Lower leg skin (tissue), 4 donors: ENCODE results near the gene TMEM37. TPM values are rescaled to one million over a fixed set of nuclear protein-coding genes. Genes with fewer than 3 reads are reported as not detected.

Source experiments
- DNase-seq, 2 donors: peaks; one replicate each; pipeline ENCODE4 v3.0.0-alpha.2; 2019; ENCODE audit warnings: low spot score in 2 of 2
- H3K4me3 ChIP-seq: fragments of 200-600 bp; sonication (generic); 2 replicates; pipeline ENCODE4 v1.5.1; 2017; ENCODE audit warnings: mild to moderate bottlenecking, low read depth; ENCODE audit not compliant: poor library complexity, severe bottlenecking
- POLR2A ChIP-seq, 2 donors: fragments of 450-650 bp; IDR thresholded peaks; one replicate each; pipeline ENCODE4 v1.6.1; 2016 to 2017; ENCODE audit warnings: antibody characterized with exemption in 2 of 2, mild to moderate bottlenecking in 1 of 2, moderate library complexity in 1 of 2
- WGBS, 2 donors: methylation state at CpG; one replicate each; pipeline ENCODE4 v1.1.5; 2018; 5-methylcytosine and 5-hydroxymethylcytosine counted together
- intact Hi-C: fragments of 100-400 bp; cut with DNase I; formaldehyde crosslinking; loops from one replicate; pipeline ENCODE4 v1.15.0; 2023; ENCODE audit warnings: low total_unique reads
- total RNA-seq, 4 donors: library from RNA; depleted of rRNA; stranded (reverse); fragments of >200 nt; gene quantifications; one replicate each; pipeline ENCODE4 v1.1.0, GENCODE V29; 2016
- TF ChIP-seq, protein P1 (sequence below), 3 donors: fragments of 450-650 bp; IDR thresholded peaks; one replicate each; pipeline ENCODE4 v1.5.1; 2016; ENCODE audit warnings: antibody characterized with exemption in 3 of 3, mild to moderate bottlenecking in 3 of 3, moderate library complexity in 2 of 3

Gene TMEM37
- total RNA-seq, 4 donors from 2014 or later = 2.8 to 8.7 (median 6.8) TPM

DNA sequence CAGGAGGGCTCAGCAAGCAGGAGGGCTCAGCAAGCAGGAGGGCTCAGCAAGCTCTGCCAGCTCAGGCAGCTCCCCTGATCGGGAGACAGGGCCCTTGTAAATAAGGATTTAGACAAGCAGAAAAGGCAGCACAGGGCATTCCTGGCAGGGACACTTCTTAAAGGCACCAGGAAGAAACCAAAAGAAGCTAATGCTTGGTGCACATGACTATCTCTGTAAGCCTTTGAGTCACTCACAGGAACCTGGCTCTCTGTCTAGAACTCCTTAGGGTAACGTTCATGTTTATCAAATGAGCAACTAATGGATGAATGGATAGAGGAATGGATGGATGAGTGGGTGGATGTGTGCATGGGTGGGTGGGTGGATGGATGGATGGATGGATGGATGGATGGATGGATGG, 28.4 kb downstream of the TMEM37 start:
- no peak for TF ChIP-seq POLR2A (IDR thresholded peaks at IDR 0.05)
- TF ChIP-seq, protein P1, sequence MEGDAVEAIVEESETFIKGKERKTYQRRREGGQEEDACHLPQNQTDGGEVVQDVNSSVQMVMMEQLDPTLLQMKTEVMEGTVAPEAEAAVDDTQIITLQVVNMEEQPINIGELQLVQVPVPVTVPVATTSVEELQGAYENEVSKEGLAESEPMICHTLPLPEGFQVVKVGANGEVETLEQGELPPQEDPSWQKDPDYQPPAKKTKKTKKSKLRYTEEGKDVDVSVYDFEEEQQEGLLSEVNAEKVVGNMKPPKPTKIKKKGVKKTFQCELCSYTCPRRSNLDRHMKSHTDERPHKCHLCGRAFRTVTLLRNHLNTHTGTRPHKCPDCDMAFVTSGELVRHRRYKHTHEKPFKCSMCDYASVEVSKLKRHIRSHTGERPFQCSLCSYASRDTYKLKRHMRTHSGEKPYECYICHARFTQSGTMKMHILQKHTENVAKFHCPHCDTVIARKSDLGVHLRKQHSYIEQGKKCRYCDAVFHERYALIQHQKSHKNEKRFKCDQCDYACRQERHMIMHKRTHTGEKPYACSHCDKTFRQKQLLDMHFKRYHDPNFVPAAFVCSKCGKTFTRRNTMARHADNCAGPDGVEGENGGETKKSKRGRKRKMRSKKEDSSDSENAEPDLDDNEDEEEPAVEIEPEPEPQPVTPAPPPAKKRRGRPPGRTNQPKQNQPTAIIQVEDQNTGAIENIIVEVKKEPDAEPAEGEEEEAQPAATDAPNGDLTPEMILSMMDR (IDR thresholded peaks at IDR 0.05) = no peak
- DNase-seq = no peak
- 50 to 63% methylated on average over 2 of the region's 2 CpGs for WGBS, 2 donors
- intact Hi-C loops = no loop called here
- no peak overlapping the region for H3K4me3 ChIP-seq

DNA sequence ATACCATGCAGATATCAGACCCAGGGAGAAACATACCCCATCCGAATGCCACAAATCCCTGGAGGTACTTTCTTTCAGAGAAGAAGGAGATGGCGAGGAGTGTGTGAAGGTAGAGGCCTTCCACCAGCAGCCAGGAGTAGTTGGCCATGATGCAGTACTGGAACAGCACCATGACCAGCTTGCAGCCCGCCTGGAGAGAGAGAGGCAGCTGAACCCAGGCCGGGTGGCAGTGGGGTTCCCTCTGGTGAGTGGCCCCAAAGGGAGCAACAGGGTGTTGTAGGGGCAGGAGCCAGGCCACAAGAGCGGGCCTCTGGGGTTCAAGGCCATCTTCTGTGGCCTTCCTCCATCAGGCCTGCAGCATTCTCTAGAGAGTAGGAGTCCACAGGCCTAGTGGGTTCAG, 30.2 kb downstream of the TMEM37 start:
- H3K4me3 ChIP-seq = no peak overlapping the region
- 94 to 100% methylated on average over 5 of the region's 5 CpGs for WGBS, 2 donors
- no peak for TF ChIP-seq POLR2A (IDR thresholded peaks at IDR 0.05)
- TF ChIP-seq, protein P1 (IDR thresholded peaks at IDR 0.05) = no peak
- no peak for DNase-seq
- intact Hi-C loops = no loop called here

DNA sequence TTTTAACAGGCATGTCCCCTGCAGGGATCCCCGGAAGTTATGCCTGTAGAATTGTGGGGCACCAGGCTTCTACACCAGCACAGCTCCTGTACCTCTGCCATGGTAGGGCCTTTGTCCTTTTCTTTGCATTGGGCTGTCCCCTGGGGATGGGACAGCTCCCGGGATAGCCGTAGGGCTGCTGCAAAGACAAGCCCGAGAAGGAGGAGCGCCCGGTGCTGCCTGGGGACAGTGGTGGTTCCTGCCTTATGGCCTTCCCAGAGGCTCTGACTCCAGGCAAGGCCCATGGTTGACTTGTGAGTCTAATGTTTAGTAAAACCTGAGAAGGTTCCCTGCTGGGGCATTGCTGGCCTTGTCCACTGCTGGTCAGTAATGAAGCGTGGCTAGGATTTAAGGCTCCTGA, 30.9 kb downstream of the TMEM37 start:
- no peak for DNase-seq
- TF ChIP-seq, protein P1 (IDR thresholded peaks at IDR 0.05) = no peak
- TF ChIP-seq POLR2A (IDR thresholded peaks at IDR 0.05) = no peak
- no peak overlapping the region for H3K4me3 ChIP-seq
- intact Hi-C loops = no loop called here
- WGBS, 2 donors = 93 to 95% methylated on average over 7 of the region's 7 CpGs

DNA sequence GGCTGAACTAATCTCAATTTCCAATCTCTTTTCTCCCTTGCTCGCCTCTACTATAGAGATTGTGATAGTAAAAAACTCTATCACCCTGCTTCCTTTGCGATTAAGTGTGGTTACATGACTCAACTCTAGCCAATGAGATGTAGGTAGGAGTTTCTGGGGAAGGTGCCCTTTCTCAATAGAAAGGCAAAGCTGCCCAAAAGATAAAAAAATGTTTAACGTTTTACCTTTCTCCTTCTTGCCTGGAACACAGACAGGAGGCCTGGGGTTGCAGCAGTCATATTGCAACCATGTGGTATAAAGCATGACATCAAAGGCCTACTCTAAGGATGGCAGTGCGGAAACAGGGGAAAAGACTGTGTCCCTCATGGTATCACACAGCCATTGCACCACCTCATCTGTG, 31.5 kb downstream of the TMEM37 start:
- WGBS, 2 donors = 60 to 74% methylated on average over 4 of the region's 4 CpGs
- no peak for DNase-seq
- TF ChIP-seq, protein P1 (IDR thresholded peaks at IDR 0.05) = no peak
- no peak for TF ChIP-seq POLR2A (IDR thresholded peaks at IDR 0.05)
- intact Hi-C loops = no loop called here
- H3K4me3 ChIP-seq = no peak overlapping the region

DNA sequence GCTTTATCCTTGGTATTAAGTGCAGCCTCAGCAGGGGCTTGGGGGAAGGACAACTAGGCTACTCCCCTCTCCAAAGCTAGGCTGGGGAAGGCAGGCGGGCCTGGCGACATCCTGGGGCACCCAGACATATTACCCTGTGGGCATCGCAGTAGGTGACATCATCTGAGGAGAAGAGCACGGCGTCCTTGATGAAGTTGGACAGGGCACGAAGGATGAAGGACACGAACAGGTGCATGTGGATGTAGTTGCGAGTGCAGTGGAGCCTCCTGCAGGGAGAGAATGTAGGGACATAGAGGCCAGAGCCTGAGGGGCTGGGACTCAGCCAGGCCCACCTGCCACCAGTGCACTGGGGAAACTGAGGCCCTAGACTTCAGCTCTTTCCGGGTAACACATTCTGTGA, 32.3 kb downstream of the TMEM37 start:
- no peak overlapping the region for H3K4me3 ChIP-seq
- DNase-seq = no peak
- intact Hi-C loops = no loop called here
- 92 to 94% methylated on average over 9 of the region's 9 CpGs for whole genome bisulfite sequencing, 2 donors
- TF ChIP-seq, protein P1 (IDR thresholded peaks at IDR 0.05) = no peak
- no peak for TF ChIP-seq POLR2A (IDR thresholded peaks at IDR 0.05)

DNA sequence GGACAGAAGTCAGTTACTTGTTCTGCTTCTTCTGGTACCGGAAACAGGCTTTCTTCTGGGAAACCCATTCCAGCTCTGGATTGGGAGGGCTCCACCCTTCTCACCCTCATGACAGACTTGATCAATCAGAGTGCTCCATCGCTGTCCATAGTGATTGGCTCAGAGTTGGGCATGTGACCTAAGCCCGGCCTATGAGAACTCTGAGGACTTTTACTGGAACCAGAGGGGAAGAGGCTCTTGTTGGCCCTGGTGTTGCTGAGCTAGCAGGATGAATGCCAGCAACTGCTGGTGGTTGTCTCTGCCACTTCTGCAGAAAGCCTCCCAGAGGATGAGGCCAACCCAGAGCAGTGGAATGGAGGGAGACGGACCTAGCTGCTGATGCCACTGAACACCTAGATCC, 33.3 kb downstream of the TMEM37 start:
- WGBS, 2 donors = 82 to 89% methylated on average over 4 of the region's 4 CpGs
- DNase-seq = peak in 1 of 2 donors; percentile 46
- H3K4me3 ChIP-seq = no peak overlapping the region
- TF ChIP-seq, protein P1 (IDR thresholded peaks at IDR 0.05) = no peak
- no peak for TF ChIP-seq POLR2A (IDR thresholded peaks at IDR 0.05)
- intact Hi-C loops = no loop called here
